Chondrocyte (in vitro differentiated cells): ENCODE data around the gene PPP2R5A. TPM values are rescaled to one million over a fixed set of nuclear protein-coding genes. Genes with fewer than 3 reads are reported as not detected.

Experiments used
- DNase-seq: peaks from one replicate; pipeline ENCODE4 v3.0.0; 2021; ENCODE audit warnings: mixed read lengths, low spot score
- H3K27ac Mint-ChIP-seq: one replicate; pipeline ENCODE4 v1.8.0; 2021; ENCODE audit warnings: mild to moderate bottlenecking, moderate library complexity, mixed read lengths; ENCODE audit not compliant: unreplicated experiment
- H3K27me3 Mint-ChIP-seq: 2 replicates; pipeline ENCODE4 v1.8.0; 2021; ENCODE audit warnings: low read depth, mixed read lengths
- H3K36me3 Mint-ChIP-seq: 2 replicates; pipeline ENCODE4 v1.8.0; 2021; ENCODE audit warnings: low read depth, mixed read lengths
- H3K4me1 Mint-ChIP-seq: 2 replicates; pipeline ENCODE4 v1.8.0; 2021; ENCODE audit warnings: low read depth, mild to moderate bottlenecking, mixed read lengths
- H3K4me3 Mint-ChIP-seq: one replicate; pipeline ENCODE4 v1.8.0; 2021; ENCODE audit warnings: mild to moderate bottlenecking, moderate library complexity, mixed read lengths; ENCODE audit not compliant: unreplicated experiment
- H3K9me3 Mint-ChIP-seq: 2 replicates; pipeline ENCODE4 v1.8.0; 2021; ENCODE audit warnings: low read depth, mixed read lengths
- CTCF ChIP-seq: fragments of 200-600 bp; sonication (generic); IDR thresholded peaks from 2 replicates; pipeline ENCODE4 v1.5.0; 2021; ENCODE audit warnings: antibody characterized with exemption, mild to moderate bottlenecking, moderate library complexity
- total RNA-seq: library from RNA; stranded (reverse); gene quantifications from 3 replicates; pipeline ENCODE4 v1.2.1, GENCODE V29; 2021

The PPP2R5A gene
- total RNA-seq, 1 donor from 2014 or later = 16.8 TPM

- DNase-seq = no peak
- no peaks in the 10 kb centered on the region for H3K4me1 Mint-ChIP-seq
- H3K4me3 Mint-ChIP-seq = no peak overlapping the region
Observed at GRCh38 chr1:212341090-212341489, 55.9 kb downstream of the PPP2R5A start.

GRCh38 chr1:212344905-212345304 lies 59.7 kb downstream of the PPP2R5A start:
- no peak for TF ChIP-seq CTCF
- no peaks in the 10 kb centered on the region for H3K9me3 Mint-ChIP-seq
- peaks cover 5% of the 10 kb centered on the region for H3K36me3 Mint-ChIP-seq
- no peaks in the 10 kb centered on the region for H3K27me3 Mint-ChIP-seq
- H3K27ac Mint-ChIP-seq = no peak overlapping the region
- no peaks in the 10 kb centered on the region for H3K4me1 Mint-ChIP-seq
- DNase-seq = no peak
- H3K4me3 Mint-ChIP-seq = no peak overlapping the region

More at GRCh38 chr1:212341090-212341489, 55.9 kb downstream of the PPP2R5A start:
- Mint-ChIP-seq H3K9me3 (no peaks in the 10 kb centered on the region), H3K36me3 (peaks cover 10% of the 10 kb centered on the region), H3K27ac (no peak overlapping the region), H3K27me3 (no peaks in the 10 kb centered on the region)
- TF ChIP-seq CTCF = no peak

- Mint-ChIP-seq H3K4me1 (no peaks in the 10 kb centered on the region), H3K36me3 (peaks cover 5% of the 10 kb centered on the region), H3K9me3 (no peaks in the 10 kb centered on the region), H3K27ac (no peak overlapping the region), H3K4me3 (no peak overlapping the region), H3K27me3 (no peaks in the 10 kb centered on the region)
- DNase-seq = no peak
- no peak for TF ChIP-seq CTCF
Observed at GRCh38 chr1:212346601-212347000, 61.4 kb downstream of the PPP2R5A start.

GRCh38 chr1:212351588-212352362 lies 66.6 kb downstream of the PPP2R5A start:
- Mint-ChIP-seq H3K4me1 (no peaks in the 10 kb centered on the region), H3K9me3 (no peaks in the 10 kb centered on the region), H3K36me3 (peaks cover 12% of the 10 kb centered on the region), H3K4me3 (no peak overlapping the region), H3K27me3 (no peaks in the 10 kb centered on the region), H3K27ac (no peak overlapping the region)
- no peak for DNase-seq
- TF ChIP-seq CTCF = no peak

- DNase-seq = no peak
- no peak overlapping the region for H3K27ac Mint-ChIP-seq
Observed at GRCh38 chr1:212353181-212353580, 68.0 kb downstream of the PPP2R5A start.

More at GRCh38 chr1:212353181-212353580, 68.0 kb downstream of the PPP2R5A start:
- Mint-ChIP-seq H3K4me3 (no peak overlapping the region), H3K9me3 (no peaks in the 10 kb centered on the region), H3K36me3 (peaks cover 13% of the 10 kb centered on the region), H3K4me1 (no peaks in the 10 kb centered on the region), H3K27me3 (no peaks in the 10 kb centered on the region)
- TF ChIP-seq CTCF = no peak
